GM10266 (cell line): ENCODE results near the gene UTP4.

Experiments
- DNase-seq: peaks from one replicate; pipeline ENCODE4 v3.0.0; 2012; ENCODE audit errors: extremely low spot score
- TF ChIP-seq, protein P1 (sequence below): IDR thresholded peaks from 2 replicates; pipeline ENCODE4 v1.5.1; 2012; ENCODE audit warnings: mild to moderate bottlenecking, low read depth; ENCODE audit not compliant: control insufficient read depth, insufficient read depth; ENCODE audit errors: missing control alignments

Gene UTP4

DNA sequence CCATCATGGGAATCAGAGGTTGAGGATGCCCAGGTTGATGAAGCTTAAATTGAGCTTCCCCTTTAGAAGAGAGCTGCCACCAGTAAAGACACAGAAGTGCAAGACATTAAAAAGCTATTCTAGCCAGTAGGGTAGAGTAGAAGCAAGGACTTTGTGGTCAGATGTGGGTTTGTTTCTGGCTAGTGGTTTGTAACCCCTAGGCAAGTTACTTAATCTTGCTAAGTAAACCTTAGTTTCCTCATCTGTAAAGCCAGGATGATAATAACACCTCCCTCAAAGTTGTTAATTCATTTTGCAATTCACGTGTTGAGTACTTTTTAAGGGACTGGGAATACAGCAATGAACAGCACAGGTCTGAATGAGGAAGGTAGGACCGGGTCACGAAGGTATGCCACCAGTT is 58.1 kb downstream of the UTP4 start:
- TF ChIP-seq, protein P1, sequence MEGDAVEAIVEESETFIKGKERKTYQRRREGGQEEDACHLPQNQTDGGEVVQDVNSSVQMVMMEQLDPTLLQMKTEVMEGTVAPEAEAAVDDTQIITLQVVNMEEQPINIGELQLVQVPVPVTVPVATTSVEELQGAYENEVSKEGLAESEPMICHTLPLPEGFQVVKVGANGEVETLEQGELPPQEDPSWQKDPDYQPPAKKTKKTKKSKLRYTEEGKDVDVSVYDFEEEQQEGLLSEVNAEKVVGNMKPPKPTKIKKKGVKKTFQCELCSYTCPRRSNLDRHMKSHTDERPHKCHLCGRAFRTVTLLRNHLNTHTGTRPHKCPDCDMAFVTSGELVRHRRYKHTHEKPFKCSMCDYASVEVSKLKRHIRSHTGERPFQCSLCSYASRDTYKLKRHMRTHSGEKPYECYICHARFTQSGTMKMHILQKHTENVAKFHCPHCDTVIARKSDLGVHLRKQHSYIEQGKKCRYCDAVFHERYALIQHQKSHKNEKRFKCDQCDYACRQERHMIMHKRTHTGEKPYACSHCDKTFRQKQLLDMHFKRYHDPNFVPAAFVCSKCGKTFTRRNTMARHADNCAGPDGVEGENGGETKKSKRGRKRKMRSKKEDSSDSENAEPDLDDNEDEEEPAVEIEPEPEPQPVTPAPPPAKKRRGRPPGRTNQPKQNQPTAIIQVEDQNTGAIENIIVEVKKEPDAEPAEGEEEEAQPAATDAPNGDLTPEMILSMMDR: no peak
- no peak for DNase-seq

DNA sequence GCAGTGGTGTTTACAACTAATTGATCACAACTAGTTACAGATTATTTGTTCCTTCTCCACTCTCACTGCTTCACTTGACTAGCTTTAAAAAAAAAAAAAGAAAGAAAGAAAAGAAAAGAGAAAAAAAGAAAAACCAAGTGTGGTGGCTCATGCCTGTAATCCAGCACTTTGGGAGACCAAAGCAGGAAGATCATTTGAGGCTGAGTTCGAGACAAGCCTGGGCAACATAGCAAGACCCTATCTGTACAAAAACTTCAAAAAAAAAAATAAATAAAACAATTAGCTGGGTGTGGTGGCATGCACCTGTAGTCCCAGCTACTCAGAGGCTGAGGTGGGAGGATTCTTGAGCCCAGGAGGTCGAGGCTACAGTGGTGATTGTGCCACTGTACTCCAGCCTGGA is 58.7 kb downstream of the UTP4 start:
- TF ChIP-seq, protein P1: no peak
- no peak for DNase-seq

DNA sequence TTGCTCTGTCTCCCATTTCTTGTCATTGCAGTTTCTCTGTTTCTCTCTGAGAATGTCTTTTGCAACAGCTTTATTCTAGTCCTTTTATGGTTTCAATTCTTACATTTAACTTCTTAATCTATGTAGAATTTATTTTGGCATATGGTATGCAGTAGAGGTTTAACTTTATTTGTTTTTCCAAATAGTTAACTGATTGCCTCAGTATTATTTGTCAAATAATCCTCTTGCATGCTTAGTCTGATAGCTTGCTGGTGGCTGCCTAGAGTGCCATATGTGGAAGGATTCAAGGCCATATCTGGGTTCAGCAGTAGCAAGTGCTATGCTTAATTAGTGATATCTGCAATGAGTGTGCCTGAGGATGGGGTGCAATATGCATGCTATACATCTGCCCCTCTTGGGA is 61.4 kb downstream of the UTP4 start:
- no peak for DNase-seq
- TF ChIP-seq, protein P1: no peak

DNA sequence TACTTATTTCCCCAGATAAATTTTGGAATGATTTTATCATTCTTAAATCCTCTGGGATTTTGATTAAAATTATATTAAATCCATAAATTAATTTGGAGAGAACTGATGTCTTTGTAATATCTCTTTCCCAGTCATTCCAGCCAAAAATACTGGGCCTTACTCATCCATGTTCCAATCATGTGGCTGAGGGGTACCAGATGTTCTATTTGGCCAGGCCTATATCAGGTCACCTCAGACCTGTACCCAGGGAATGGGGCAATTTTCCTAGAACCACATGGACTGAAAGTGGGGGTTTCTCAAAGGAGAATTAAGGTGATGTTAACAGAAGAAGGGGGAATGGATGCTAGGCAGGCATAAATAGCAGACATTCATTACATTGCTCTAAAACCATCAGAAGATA is 62.0 kb downstream of the UTP4 start:
- TF ChIP-seq, protein P1: no peak
- no peak for DNase-seq

DNA sequence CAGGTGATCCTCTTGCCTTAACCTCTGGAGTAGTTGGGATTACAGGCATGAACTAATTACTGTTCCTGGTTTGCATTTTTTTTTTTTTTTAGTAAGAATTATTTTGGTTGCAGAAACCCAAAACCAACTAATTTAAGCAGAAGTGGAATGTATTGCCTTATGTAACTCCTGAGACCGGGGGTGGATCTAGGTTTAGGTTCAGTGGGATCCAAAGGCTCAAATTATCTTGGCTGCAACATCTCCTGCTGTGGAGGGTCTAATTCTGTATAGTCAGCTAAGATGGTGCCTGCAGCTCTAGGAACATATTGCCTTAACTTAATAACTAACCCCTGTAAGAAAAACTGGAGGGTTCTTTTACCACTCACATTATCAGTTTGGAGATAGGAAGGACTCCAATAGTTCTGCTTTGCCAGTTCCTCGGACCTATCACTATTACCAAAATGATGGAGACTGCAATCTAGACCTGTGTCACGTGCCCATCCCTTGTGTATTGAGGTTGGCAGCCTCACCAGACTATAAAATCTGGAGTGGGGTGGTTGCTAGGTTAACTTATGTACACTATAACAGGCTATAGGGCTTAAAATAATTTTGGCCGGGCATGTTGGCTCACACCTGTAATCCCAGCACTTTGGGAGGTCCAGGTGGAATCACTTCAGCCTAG is 63.0 kb downstream of the UTP4 start:
- DNase-seq: no peak
- TF ChIP-seq, protein P1: no peak

DNA sequence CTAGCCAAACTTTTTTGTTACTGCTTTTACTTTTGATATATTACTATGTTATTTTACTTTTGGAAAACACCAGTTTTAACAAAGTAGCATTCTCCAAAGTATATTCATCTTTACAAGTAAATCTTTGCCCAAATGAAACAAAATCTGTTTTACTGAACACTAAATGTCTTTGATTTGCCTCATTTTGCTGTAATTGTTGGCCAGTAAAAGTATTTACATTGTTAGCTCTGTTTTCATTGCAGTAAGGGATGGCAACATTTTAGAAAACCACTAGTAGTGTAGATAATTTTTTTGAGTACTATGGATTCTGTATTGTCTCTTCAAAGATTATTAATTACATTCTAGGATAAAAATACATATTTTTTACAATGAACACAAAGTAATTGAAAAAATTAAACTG is 65.1 kb downstream of the UTP4 start:
- TF ChIP-seq, protein P1: no peak
- DNase-seq: no peak

DNA sequence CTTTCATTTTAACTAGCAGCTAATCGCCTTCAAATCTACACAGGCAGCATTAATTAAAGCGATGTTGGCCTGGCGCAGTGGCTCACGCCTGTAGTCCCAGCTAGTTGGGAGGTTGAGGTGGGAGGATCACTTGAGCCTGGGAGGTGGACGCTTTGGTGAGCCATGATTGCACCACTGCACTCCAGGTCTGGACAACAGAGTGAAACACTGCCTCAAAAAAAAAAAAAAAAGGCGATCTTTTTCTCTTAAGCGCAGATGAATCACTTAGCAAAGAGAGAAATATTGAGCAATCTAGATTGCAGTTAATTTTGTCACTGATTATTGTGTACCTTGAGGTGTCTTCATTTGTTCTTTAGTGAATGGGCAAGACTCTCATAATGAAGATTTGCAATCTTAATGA is 66.9 kb downstream of the UTP4 start:
- DNase-seq: no peak
- TF ChIP-seq, protein P1: no peak
